K562 (cell line): ENCODE measurements around the gene PEX13. TPM values are rescaled to one million over a fixed set of nuclear protein-coding genes. Genes with fewer than 3 reads are reported as not detected.

Source experiments
- ATAC-seq: fragments of 200-7000 bp; cut with Tn5 transposase; 3 replicates; pipeline ENCODE4 v1.9.1; 2020; ENCODE audit warnings: moderate library complexity
- BruUV-seq: library from RNA; stranded (reverse); fragments of 400-500 nt; replicated peaks from 2 replicates; lab custom pipeline; 2021; lab: Mats Ljungman, UMichigan
- CTCF ChIA-PET: fragments of 300-600 bp; formaldehyde crosslinking; extraction: SDS; loops from one replicate; lab custom pipeline; 2021; ENCODE audit warnings: low intra/inter-chr PET ratio; lab: Yijun Ruan, JAX
- POLR2A ChIA-PET: fragments of 300-600, 350-650 bp; sonication (Branson Sonifier 250); formaldehyde crosslinking; extraction: SDS; loops from one replicate; lab custom pipeline; 2021; ENCODE audit warnings: antibody characterized with exemption, inconsistent platforms; lab: Yijun Ruan, JAX
- DNase-seq, 4 experiments: peaks; one replicate each; pipeline versions ENCODE4 v3.0.0 to v3.0.0-alpha.2; 2011 to 2018; ENCODE audit warnings: low spot score in 3 of 4, mixed read lengths in 3 of 4; ENCODE audit errors: extremely low read depth in 1 of 4
- FAIRE-seq: peaks from 2 replicates; lab custom pipeline; 2011; peaks lifted over from hg19 to GRCh38; lab: Jason Lieb, UNC
- H2AFZ ChIP-seq: 2 replicates; pipeline ENCODE4 v1.6.0; 2011; ENCODE audit warnings: low read depth, low read length, control low read depth, inconsistent platforms
- H3K27ac ChIP-seq: fragments of 200-600 bp; 3 replicates; pipeline ENCODE4 v1.8.0; 2011; ENCODE audit warnings: low read depth, mild to moderate bottlenecking, control low read depth, inconsistent platforms, low read length, moderate library complexity, mixed read lengths; ENCODE audit errors: extremely low read depth
- H3K27me3 ChIP-seq, 2 experiments: fragments of 300-600 bp in 1 of 2; 2 replicates in 1 of 2; 3 replicates in 1 of 2; pipeline versions ENCODE4 v1.6.0 to v1.8.0; 2011; ENCODE audit warnings: inconsistent platforms in 2 of 2, low read length in 2 of 2, mild to moderate bottlenecking in 1 of 2, mixed read lengths in 1 of 2, moderate library complexity in 1 of 2; ENCODE audit not compliant: control insufficient read depth in 2 of 2, insufficient read depth in 2 of 2
- H3K36me3 ChIP-seq: fragments of 300-600 bp; 3 replicates; pipeline ENCODE4 v1.8.0; 2011; ENCODE audit warnings: mild to moderate bottlenecking, low read length, inconsistent platforms; ENCODE audit not compliant: control insufficient read depth, insufficient read depth
- H3K4me1 ChIP-seq, 2 experiments: fragments of 200-600 bp in 1 of 2; replicated peaks in 1 of 2; 2 replicates in 1 of 2; 3 replicates in 1 of 2; pipeline versions ENCODE4 v1.5.1 to v1.8.0; 2011; ENCODE audit warnings: inconsistent platforms in 2 of 2, low read length in 2 of 2, mild to moderate bottlenecking in 1 of 2, mixed read lengths in 1 of 2, moderate library complexity in 1 of 2; ENCODE audit not compliant: control insufficient read depth in 2 of 2, insufficient read depth in 2 of 2
- H3K4me2 ChIP-seq: 2 replicates; pipeline ENCODE4 v1.6.1; 2011; ENCODE audit warnings: low read length, control low read depth, inconsistent platforms, mixed read lengths; ENCODE audit not compliant: insufficient read depth
- H3K4me3 ChIP-seq: fragments of 200-600 bp; sonication (generic), shearing (Covaris generic); 2 replicates; pipeline ENCODE4 v1.5.1; 2016; ENCODE audit warnings: control low read depth, inconsistent platforms
- H3K79me2 ChIP-seq: fragments of 200-600 bp; 3 replicates; pipeline ENCODE4 v1.8.0; 2011; ENCODE audit warnings: low read length, inconsistent platforms; ENCODE audit not compliant: control insufficient read depth, insufficient read depth
- H3K9ac ChIP-seq, 2 experiments: 2 replicates each; pipeline versions ENCODE4 v1.6.0 to v1.6.1; 2011; ENCODE audit warnings: low read depth in 2 of 2, low read length in 2 of 2, control low read depth in 1 of 2, inconsistent platforms in 1 of 2, mild to moderate bottlenecking in 1 of 2, mixed read lengths in 1 of 2; ENCODE audit not compliant: insufficient read depth in 1 of 2
- H3K9me1 ChIP-seq: one replicate; pipeline ENCODE4 v1.6.0; 2011; ENCODE audit warnings: inconsistent platforms, mild to moderate bottlenecking, low read length, moderate library complexity; ENCODE audit not compliant: control insufficient read depth, insufficient read depth
- H3K9me3 ChIP-seq: replicated peaks from 2 replicates; pipeline ENCODE4 v1.5.1; 2011; ENCODE audit warnings: low read depth, low read length, inconsistent platforms; ENCODE audit not compliant: control insufficient read depth, insufficient read depth
- H4K20me1 ChIP-seq: replicated peaks from 2 replicates; pipeline ENCODE4 v1.6.1; 2011; ENCODE audit warnings: low read length, inconsistent platforms, mixed read lengths; ENCODE audit not compliant: control insufficient read depth, insufficient read depth
- CCNT2 ChIP-seq: IDR thresholded peaks from 2 replicates; pipeline ENCODE4 v1.6.1; 2011; ENCODE audit warnings: borderline replicate concordance, low read depth, mild to moderate bottlenecking, moderate library complexity, mixed read lengths, low read length; ENCODE audit not compliant: insufficient read length; ENCODE audit errors: extremely low read depth
- CEBPG ChIP-seq, 3 experiments: fragments of 200-800 bp in 1 of 3; sonication (Bioruptor generic) in 1 of 3; sonication (generic) in 1 of 3; formaldehyde crosslinking in 1 of 3; IDR thresholded peaks in 2 of 3; conservative IDR thresholded peaks in 1 of 3; 2 replicates each; pipeline versions ENCODE4 v1.6.1 to v1.8.0; 2016 to 2022; ENCODE audit warnings: missing compliant biosample characterization in 2 of 3, missing genetic modification characterization in 2 of 3, mild to moderate bottlenecking in 1 of 3, missing genetic modification reagents in 1 of 3
- ETV1 ChIP-seq: fragments of 450-650 bp; conservative IDR thresholded peaks from 2 replicates; pipeline ENCODE4 v1.6.1; 2016; ENCODE audit warnings: missing genetic modification characterization, control low read depth, low read depth, missing compliant biosample characterization
- HNRNPK ChIP-seq: fragments of 200-400 bp; formaldehyde crosslinking; IDR thresholded peaks from one replicate; pipeline ENCODE4 v1.6.1; 2018; ENCODE audit warnings: mild to moderate bottlenecking, low read depth, low read length; ENCODE audit not compliant: poor library complexity, severe bottlenecking
- KDM2B ChIP-seq: fragments of 250-450 bp; sonication (Bioruptor Pico); IDR thresholded peaks from 2 replicates; pipeline ENCODE4 v1.8.0; 2021; ENCODE audit warnings: mild to moderate bottlenecking, moderate library complexity
- RBBP5 ChIP-seq: fragments of 200-600 bp; sonication (generic); IDR thresholded peaks from 2 replicates; pipeline ENCODE4 v1.6.1; 2012; ENCODE audit warnings: borderline replicate concordance, mild to moderate bottlenecking, low read length, control low read depth, inconsistent platforms; ENCODE audit not compliant: insufficient read depth, poor library complexity, severe bottlenecking
- ZNF165 ChIP-seq: fragments of 250-450 bp; sonication (Bioruptor Pico); IDR thresholded peaks from 2 replicates; pipeline ENCODE4 v1.4.0; 2020; ENCODE audit warnings: borderline replicate concordance
- WGBS: fragments of 100-300 bp; shearing (Covaris generic); methylation state at CpG from one replicate; pipeline ENCODE4 v1.1.6; 2016; ENCODE audit warnings: low coverage, mixed read lengths; ENCODE audit not compliant: insufficient coverage; ENCODE audit errors: missing lambda C conversion rate; 5-methylcytosine and 5-hydroxymethylcytosine counted together
- in situ Hi-C: fragments of 300-500 bp; cut with MboI; formaldehyde crosslinking; loops from 4 replicates; pipeline ENCODE4 v1.15.0; 2018; ENCODE audit warnings: inconsistent platforms, mixed read lengths
- intact Hi-C: fragments of 100-400 bp; cut with micrococcal nuclease; formaldehyde crosslinking; loops from 2 replicates; pipeline ENCODE4 v1.14.2; 2022
- polyA plus RNA-seq, 8 experiments: library from polyadenylated mRNA; depleted of rRNA in 4 of 8; stranded (reverse) in 5 of 8; unstranded in 3 of 8; fragments of >200 nt; fragmentation: Nextera tagmentation in 2 of 8; fragmentation: Illumina TruSeq in 1 of 8; extraction: Ambion mirVana in 2 of 8; extraction: Trizol in 1 of 8; gene quantifications; 2 replicates each; pipeline versions ENCODE4 v1.2.1 to v1.2.3, GENCODE V29; 2011 to 2014; ENCODE audit warnings: inconsistent platforms in 1 of 8, missing spikeins in 1 of 8
- total RNA-seq, 7 experiments: library from RNA; depleted of rRNA in 6 of 7; stranded (reverse); fragments of >200 nt in 6 of 7; fragmentation: Illumina TruSeq in 2 of 7; extraction: Trizol in 2 of 7; gene quantifications; 2 replicates each; pipeline versions ENCODE4 v1.2.1 to v1.2.3, GENCODE V29; 2011 to 2021; ENCODE audit warnings: low replicate concordance in 1 of 7

The PEX13 gene
- total and polyA plus RNA-seq, 9 of the 15 experiments (the other 6 are each of a cell fraction or from before 2014, with no cell fraction given): 4.0 to 30.4 (median 18.8) TPM

DNA sequence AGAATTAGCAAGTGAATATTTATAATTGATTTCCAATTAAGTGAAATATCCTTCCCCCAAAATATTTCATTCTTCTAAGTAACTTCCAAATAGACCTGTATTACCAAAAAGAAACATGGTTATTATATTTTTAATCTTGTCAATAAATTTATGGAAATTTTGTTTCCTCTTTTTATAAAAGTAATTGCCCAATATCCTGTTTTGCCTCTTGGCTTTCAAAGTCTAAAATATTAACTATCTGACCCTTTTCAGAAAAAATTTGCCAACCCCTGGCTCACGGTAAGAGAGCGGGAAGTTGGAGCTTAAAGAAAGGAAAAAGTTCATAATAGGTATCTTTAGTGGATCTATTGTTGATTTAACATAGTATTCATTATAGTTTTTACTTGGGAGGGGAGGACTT is 27.7 kb downstream of the PEX13 start:
- CTCF ChIA-PET: no interaction called here
- in situ Hi-C loops (no loop called here), intact Hi-C loops (no loop called here)
- H4K20me1 ChIP-seq: no peaks in the 10 kb centered on the region
- WGBS: 100% methylated on average over 2 of the region's 2 CpGs
- POLR2A ChIA-PET: no interaction called here
- no TSS peak for BruUV-seq
- H3K9me1 ChIP-seq: no peaks in the 10 kb centered on the region
- no peaks in the 10 kb centered on the region for H3K27me3 ChIP-seq
- H3K4me2 ChIP-seq: no peak overlapping the region
- peaks cover 2% of the 10 kb centered on the region; the same call in 1 of the 2 replicates for H3K9me3 ChIP-seq
- no peak overlapping the region for H3K4me3 ChIP-seq
- H3K79me2 ChIP-seq: peaks cover 4% of the 10 kb centered on the region; the same call in 1 of the 3 replicates
- no peak for FAIRE-seq
- H3K4me1 ChIP-seq: no peaks in the 10 kb centered on the region
- ATAC-seq: no peak
- TF ChIP-seq RBBP5: no peak
- TF ChIP-seq ZNF165 (CRISPR knock-in tag): no peak
- no peak for TF ChIP-seq CEBPG (CRISPR knock-in tag; IDR thresholded peaks at IDR 0.05)
- 0 out of 4 replicates have a peak, but pooled peaks of 1 of the 2 experiments have one; percentile 14 for TF ChIP-seq CEBPG (tag; conservative IDR thresholded peaks at IDR 0.05 in 1 of 2, IDR thresholded peaks at IDR 0.05 in 1 of 2)
- no peak for TF ChIP-seq ETV1
- TF ChIP-seq CCNT2: no peak
- no peak for TF ChIP-seq HNRNPK
- TF ChIP-seq KDM2B (CRISPR knock-in tag): no peak
- no peak overlapping the region for H3K27ac ChIP-seq
- no peak overlapping the region for H3K9ac ChIP-seq
- DNase-seq: no peak
- no peak overlapping the region for H2AFZ ChIP-seq
- H3K36me3 ChIP-seq: peaks cover 41% of the 10 kb centered on the region
